IMR-90 (cell line): Measurements from ENCODE around the gene DISC1.

Experiments used
- FOS ChIP-seq: fragments of 150-350 bp; IDR thresholded peaks from 2 replicates; pipeline ENCODE4 v1.6.1; 2016; ENCODE audit warnings: low read depth, low read length
- RCOR1 ChIP-seq: IDR thresholded peaks from 2 replicates; pipeline ENCODE4 v1.6.1; 2012; ENCODE audit warnings: mild to moderate bottlenecking, low read length, improper control_type of control experiment; ENCODE audit not compliant: insufficient replicate concordance
- TF ChIP-seq, protein P1 (sequence below): conservative IDR thresholded peaks from 2 replicates; pipeline ENCODE4 v1.5.1; 2012; ENCODE audit warnings: mild to moderate bottlenecking, low read depth, low read length, improper control_type of control experiment

DNA sequence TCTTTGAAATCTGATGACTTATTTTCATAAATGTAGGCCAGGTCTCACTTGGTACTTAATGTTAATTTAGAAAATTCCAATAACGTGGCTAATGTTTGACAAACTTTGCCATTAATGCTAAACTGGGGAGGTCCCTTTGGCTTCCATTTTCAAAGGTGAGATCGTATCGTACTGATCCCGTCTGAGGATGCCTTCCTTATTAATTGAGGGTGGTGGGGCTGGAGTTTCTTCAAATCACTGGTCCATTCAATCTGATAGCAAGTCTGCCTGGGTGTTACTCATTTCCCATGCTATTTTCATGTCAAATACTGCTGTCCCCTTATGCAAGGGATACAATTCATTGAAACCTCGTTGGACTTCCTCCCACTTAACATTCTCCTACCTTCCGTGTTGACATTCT is 327.1 kb downstream of the DISC1 start:
- TF ChIP-seq FOS (no peak), RCOR1 (no peak)
- TF ChIP-seq, protein P1, sequence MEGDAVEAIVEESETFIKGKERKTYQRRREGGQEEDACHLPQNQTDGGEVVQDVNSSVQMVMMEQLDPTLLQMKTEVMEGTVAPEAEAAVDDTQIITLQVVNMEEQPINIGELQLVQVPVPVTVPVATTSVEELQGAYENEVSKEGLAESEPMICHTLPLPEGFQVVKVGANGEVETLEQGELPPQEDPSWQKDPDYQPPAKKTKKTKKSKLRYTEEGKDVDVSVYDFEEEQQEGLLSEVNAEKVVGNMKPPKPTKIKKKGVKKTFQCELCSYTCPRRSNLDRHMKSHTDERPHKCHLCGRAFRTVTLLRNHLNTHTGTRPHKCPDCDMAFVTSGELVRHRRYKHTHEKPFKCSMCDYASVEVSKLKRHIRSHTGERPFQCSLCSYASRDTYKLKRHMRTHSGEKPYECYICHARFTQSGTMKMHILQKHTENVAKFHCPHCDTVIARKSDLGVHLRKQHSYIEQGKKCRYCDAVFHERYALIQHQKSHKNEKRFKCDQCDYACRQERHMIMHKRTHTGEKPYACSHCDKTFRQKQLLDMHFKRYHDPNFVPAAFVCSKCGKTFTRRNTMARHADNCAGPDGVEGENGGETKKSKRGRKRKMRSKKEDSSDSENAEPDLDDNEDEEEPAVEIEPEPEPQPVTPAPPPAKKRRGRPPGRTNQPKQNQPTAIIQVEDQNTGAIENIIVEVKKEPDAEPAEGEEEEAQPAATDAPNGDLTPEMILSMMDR, result no peak
